ENCODE measurements around the gene DGKI. TPM values are rescaled to one million over a fixed set of nuclear protein-coding genes. Genes with fewer than 3 reads are reported as not detected.

The DGKI gene
- total and polyA plus RNA-seq, 2 of the 13 experiments (the other 11 are each of a cell fraction or from before 2014, with no cell fraction given), result 0.09 to 0.17 TPM

- TF ChIP-seq ZNF609 (CRISPR knock-in tag; IDR thresholded peaks at IDR 0.05; ENCODE audit: borderline replicate concordance) (no peak), ZFP1 (CRISPR knock-in tag; IDR thresholded peaks at IDR 0.05) (no peak), RCOR2 (CRISPR knock-in tag; IDR thresholded peaks at IDR 0.05) (no peak), MXD3 (CRISPR knock-in tag; IDR thresholded peaks at IDR 0.05) (no peak)
Observed at GRCh38 chr7:137413901-137414300, 432.9 kb downstream of the DGKI start (continued).

GRCh38 chr7:137411446-137411845 is 435.3 kb downstream of the DGKI start:
- no peak overlapping the region for H3K4me2 ChIP-seq (ENCODE audit: low read depth, low read length)
- no peak for DNase-seq (ENCODE audit: low spot score)
- intact Hi-C loops (cut with micrococcal nuclease; ENCODE audit: unreplicated experiment) (no loop called here), in situ Hi-C loops (cut with HindIII; ENCODE audit: extremely low pct_ligation_motif_present, low pct_unique_long_range_greater_than_20kb) (no loop called here)
- no peak overlapping the region for H3K4me3 ChIP-seq (replicated peaks in 1 of 3; ENCODE audit: insufficient read depth in 1 of 3, low read depth in 2 of 3, low read length in 3 of 3)
- no peaks in the 10 kb centered on the region for H3K4me1 ChIP-seq (ENCODE audit: insufficient read depth, low read length)
- no peaks in the 10 kb centered on the region for H3K36me3 ChIP-seq (replicated peaks in 1 of 2; ENCODE audit: control insufficient read depth in 1 of 2, insufficient read depth in 2 of 2, low read length in 2 of 2)
- no peak for ATAC-seq
- H2AFZ ChIP-seq (ENCODE audit: low read length), result no peak overlapping the region
- H3K79me2 ChIP-seq (ENCODE audit: insufficient read depth, low read length), result no peaks in the 10 kb centered on the region
- WGBS (ENCODE audit: low lambda C conversion rate), result 18% methylated on average over 3 of the region's 3 CpGs
- no peak overlapping the region for H3K27ac ChIP-seq (ENCODE audit: extremely low read length, insufficient read depth, low read length)
- no peaks in the 10 kb centered on the region for H3K27me3 ChIP-seq (ENCODE audit: control insufficient read depth in 1 of 2, insufficient read depth in 2 of 2, low read length in 2 of 2)
- ChIA-PET POLR2A (no interaction called here), CTCF (ENCODE audit: low intra/inter-chr PET ratio, low total read pairs) (no interaction called here)
- no peak for FAIRE-seq
- no peaks in the 10 kb centered on the region for H3K9me3 ChIP-seq (ENCODE audit: low read length)
- no peaks in the 10 kb centered on the region for H4K20me1 ChIP-seq (ENCODE audit: insufficient read depth, low read length)
- H3K9ac ChIP-seq (ENCODE audit: insufficient read depth, low read depth, low read length), result no peak overlapping the region
- no TSS peak for BruUV-seq (replicated peaks)
- TF ChIP-seq TOPORS (CRISPR knock-in tag; IDR thresholded peaks at IDR 0.05) (no peak), SOX5 (CRISPR knock-in tag; IDR thresholded peaks at IDR 0.05; ENCODE audit: borderline replicate concordance) (no peak), ZNF558 (CRISPR knock-in tag; IDR thresholded peaks at IDR 0.05; ENCODE audit: borderline replicate concordance) (no peak), CENPBD1 (CRISPR knock-in tag; IDR thresholded peaks at IDR 0.05; ENCODE audit: borderline replicate concordance, low read depth) (no peak), MYNN (CRISPR knock-in tag; IDR thresholded peaks at IDR 0.05; ENCODE audit: low read depth) (no peak), PAX8 (CRISPR knock-in tag; IDR thresholded peaks at IDR 0.05; ENCODE audit: borderline replicate concordance) (no peak), BCLAF1 (IDR thresholded peaks at IDR 0.05) (no peak), ZSCAN30 (CRISPR knock-in tag; IDR thresholded peaks at IDR 0.05) (no peak), RFX1 (IDR thresholded peaks at IDR 0.05) (no peak), EHMT2 (IDR thresholded peaks at IDR 0.05; ENCODE audit: borderline replicate concordance, low read depth, low read length) (no peak)
